Heart right ventricle (tissue), 16 donors: Measurements from ENCODE around the gene KPTN. TPM values are rescaled to one million over a fixed set of nuclear protein-coding genes. Genes with fewer than 3 reads are reported as not detected.

ENCODE experiments used
- ATAC-seq, 8 donors: fragments of 200-7000 bp; cut with Tn5 transposase; one replicate each; pipeline ENCODE4 v1.9.1; 2020; ENCODE audit warnings: mild to moderate bottlenecking in 8 of 8, moderate library complexity in 8 of 8, moderate number of reproducible peaks in 1 of 8
- DNase-seq, 2 donors: peaks; one replicate each; pipeline ENCODE4 v3.0.0-alpha.2; 2020
- H3K27ac ChIP-seq, 10 donors: fragments of 200-600 bp; sonication (generic) in 2 of 10; one replicate each; pipeline versions ENCODE4 v1.5.0 to v1.8.0; 2020 to 2022; ENCODE audit warnings: mild to moderate bottlenecking in 3 of 10
- H3K27me3 ChIP-seq, 7 donors: fragments of 200-600 bp; one replicate each; pipeline ENCODE4 v1.8.0; 2021 to 2022; ENCODE audit warnings: mild to moderate bottlenecking in 2 of 7
- H3K36me3 ChIP-seq, 9 donors: fragments of 200-600 bp; sonication (generic) in 1 of 9; one replicate each; pipeline versions ENCODE4 v1.5.0 to v1.8.0; 2020 to 2022; ENCODE audit warnings: mild to moderate bottlenecking in 2 of 9
- H3K4me1 ChIP-seq, 9 donors: fragments of 200-600 bp; sonication (generic) in 1 of 9; one replicate each; pipeline versions ENCODE4 v1.5.0 to v1.8.0; 2020 to 2022; ENCODE audit warnings: mild to moderate bottlenecking in 4 of 9
- H3K4me3 ChIP-seq, 10 donors: fragments of 200-600 bp; sonication (generic) in 2 of 10; one replicate each; pipeline versions ENCODE4 v1.5.0 to v1.8.0; 2020 to 2022; ENCODE audit warnings: mild to moderate bottlenecking in 7 of 10, moderate library complexity in 2 of 10
- H3K9me3 ChIP-seq, 11 donors: fragments of 200-600 bp in 10 of 11; sonication (generic) in 2 of 11; one replicate each; pipeline versions ENCODE4 v1.5.0 to v1.8.0; 2013 to 2022; ENCODE audit warnings: mild to moderate bottlenecking in 2 of 11, control low read depth in 1 of 11, moderate library complexity in 1 of 11
- WGBS, 2 donors: extraction: QIAGEN DNeasy Blood & Tissue Kit; methylation state at CpG; one replicate each; pipeline ENCODE4 v1.1.7; 2013; ENCODE audit warnings: inconsistent platforms in 1 of 2; 5-methylcytosine and 5-hydroxymethylcytosine counted together
- intact Hi-C, 10 donors: fragments of 100-400 bp; cut with DNase I; formaldehyde crosslinking; loops; one replicate each; pipeline versions ENCODE4 v1.11.1 to v1.14.2; 2022
- polyA plus RNA-seq, 2 donors: library from polyadenylated mRNA; stranded (reverse); fragments of 200-250 nt; gene quantifications; one replicate each; pipeline ENCODE4 v1.2.3, GENCODE V29; 2013
- total RNA-seq, 10 donors: library from RNA; stranded (reverse); fragmentation: NEBNext Ultra II Directional in 3 of 10; extraction: Animal tissue kit (Norgen Biotek cat#: 25700) in 3 of 10; gene quantifications; one replicate each; pipeline versions ENCODE4 v1.2.1 to v1.2.4, GENCODE V29; 2021 to 2023
- TF ChIP-seq, protein P1 (sequence below), 9 donors: fragments of 200-600 bp; sonication (generic) in 2 of 9; IDR thresholded peaks; one replicate each; pipeline versions ENCODE4 v1.5.0 to v1.8.0; 2021 to 2022; ENCODE audit warnings: antibody characterized with exemption in 9 of 9, mild to moderate bottlenecking in 5 of 9, moderate library complexity in 1 of 9
- donor health status: Arrhythmogenic right ventricular cardiomyopathy.
- donor health status: ischemic (EF 13 %, LVEDD 7.1; RV severe dilation, severe dysfunction).
- donor health status: healthy with polysubstance abuse.
- donor health status: DM: no; HTN: yes; CAD: no.
- donor health status: DM: no; HTN: no; CAD: no.
- donor health status: ischemic (EF 25% LVEDD 6.9; RV normal size, moderate dysfunction).
- donor health status: ischemic (EF 25% LVEDD 5.7; RV mildly dilated, moderate dysfunction).
- donor health status: healthy.
- donor health status: DM: yes; HTN: yes; CAD: no.
- donor health status: Ischemic cardiomyopathy.
- donor health status: ischemic (EF 35%, LVEDD 5.7; RV mildly dilated, moderate dysfunction).
- donor health status: nonischemic (EF 11% LVEDD 7.7; RV severe dilation, severe dysfunction).
- donor health status: DM: yes; HTN: yes; CAD: no.
- donor health status: PGD.
- donor health status: ischemic (EF 29% LVEDD 5.4; RV normal size, mild dysfunction).
- donor health status: nonischemic (EF 23%, LVEDD 6.1; RV moderate dilation, normal function).

KPTN gene
- total and polyA plus RNA-seq, 12 donors = 4.0 to 35.6 (median 9.0) TPM

- 2% methylated on average over 15 to 16 of the region's 16 CpGs for WGBS, 2 donors
- Histone ChIP-seq H3K9me3 (no peaks in the 10 kb centered on the region), H3K36me3 (no peaks in the 10 kb centered on the region), H3K27me3 (peaks cover 2 to 78% (median 57%) of the 10 kb centered on the region in 7 donors), H3K27ac (no peak overlapping the region), H3K4me3 (peak overlapping the region in 1 of 10 donors; percentile 5), H3K4me1 (peaks cover 0 to 12% (median 4%) of the 10 kb centered on the region in 9 donors)
- intact Hi-C loops = no loop called here
- DNase-seq (no peak), ATAC-seq (peak in 1 of 8 donors; percentile 9)
- TF ChIP-seq, protein P1, sequence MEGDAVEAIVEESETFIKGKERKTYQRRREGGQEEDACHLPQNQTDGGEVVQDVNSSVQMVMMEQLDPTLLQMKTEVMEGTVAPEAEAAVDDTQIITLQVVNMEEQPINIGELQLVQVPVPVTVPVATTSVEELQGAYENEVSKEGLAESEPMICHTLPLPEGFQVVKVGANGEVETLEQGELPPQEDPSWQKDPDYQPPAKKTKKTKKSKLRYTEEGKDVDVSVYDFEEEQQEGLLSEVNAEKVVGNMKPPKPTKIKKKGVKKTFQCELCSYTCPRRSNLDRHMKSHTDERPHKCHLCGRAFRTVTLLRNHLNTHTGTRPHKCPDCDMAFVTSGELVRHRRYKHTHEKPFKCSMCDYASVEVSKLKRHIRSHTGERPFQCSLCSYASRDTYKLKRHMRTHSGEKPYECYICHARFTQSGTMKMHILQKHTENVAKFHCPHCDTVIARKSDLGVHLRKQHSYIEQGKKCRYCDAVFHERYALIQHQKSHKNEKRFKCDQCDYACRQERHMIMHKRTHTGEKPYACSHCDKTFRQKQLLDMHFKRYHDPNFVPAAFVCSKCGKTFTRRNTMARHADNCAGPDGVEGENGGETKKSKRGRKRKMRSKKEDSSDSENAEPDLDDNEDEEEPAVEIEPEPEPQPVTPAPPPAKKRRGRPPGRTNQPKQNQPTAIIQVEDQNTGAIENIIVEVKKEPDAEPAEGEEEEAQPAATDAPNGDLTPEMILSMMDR (IDR thresholded peaks at IDR 0.05) = no peak
Measured at GRCh38 chr19:47471381-47471732, 12.7 kb downstream of the KPTN start.

DNA sequence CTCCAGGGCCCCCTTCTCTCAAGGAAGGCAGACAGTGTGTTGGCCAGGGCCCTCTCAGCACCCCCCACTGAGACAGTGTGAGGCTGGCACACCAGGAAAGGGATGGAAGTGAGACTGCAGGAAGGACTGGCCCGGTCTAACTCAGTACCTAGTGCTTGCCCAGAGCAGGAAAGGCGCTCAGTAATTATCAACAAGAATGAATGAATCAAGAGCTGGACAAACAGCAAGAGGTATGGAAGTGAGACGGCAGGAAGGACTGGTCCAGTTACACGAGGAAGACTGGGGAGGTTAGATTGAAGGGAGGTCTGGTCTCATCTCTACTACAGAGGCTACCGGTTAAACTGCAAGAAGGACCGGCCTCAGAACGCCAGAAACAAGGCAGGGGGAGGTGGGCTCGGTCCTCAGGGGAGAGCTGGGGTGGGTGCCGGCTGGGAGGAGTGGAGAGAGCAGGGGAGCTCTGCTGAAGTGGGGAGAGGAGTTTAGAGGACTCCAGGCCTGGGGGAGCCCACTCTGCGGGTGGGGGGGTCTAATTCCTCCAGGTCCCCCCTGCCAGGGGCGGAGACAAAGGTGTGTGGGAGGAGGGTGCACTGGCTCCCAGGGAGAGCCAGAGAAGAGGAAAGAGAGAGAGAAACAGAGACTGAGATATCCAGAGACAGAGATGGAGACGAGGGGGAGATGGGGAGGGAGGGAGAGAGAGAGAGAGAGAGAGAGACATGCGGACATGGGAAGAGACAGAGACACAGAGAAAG, 13.4 kb downstream of the KPTN start:
- DNase-seq (no peak), ATAC-seq (no peak)
- peaks cover 2 to 85% (median 58%) of the 10 kb centered on the region in 7 donors for H3K27me3 ChIP-seq
- intact Hi-C loops = no loop called here
- TF ChIP-seq, protein P1 (IDR thresholded peaks at IDR 0.05) = no peak
- H3K4me1 ChIP-seq = peaks cover 0 to 12% (median 4%) of the 10 kb centered on the region in 9 donors
- 25 to 30% methylated on average over 13 of the region's 13 CpGs for WGBS, 2 donors
- no peaks in the 10 kb centered on the region for H3K9me3 ChIP-seq
- no peak overlapping the region for H3K27ac ChIP-seq
- no peaks in the 10 kb centered on the region for H3K36me3 ChIP-seq
- no peak overlapping the region for H3K4me3 ChIP-seq

DNA sequence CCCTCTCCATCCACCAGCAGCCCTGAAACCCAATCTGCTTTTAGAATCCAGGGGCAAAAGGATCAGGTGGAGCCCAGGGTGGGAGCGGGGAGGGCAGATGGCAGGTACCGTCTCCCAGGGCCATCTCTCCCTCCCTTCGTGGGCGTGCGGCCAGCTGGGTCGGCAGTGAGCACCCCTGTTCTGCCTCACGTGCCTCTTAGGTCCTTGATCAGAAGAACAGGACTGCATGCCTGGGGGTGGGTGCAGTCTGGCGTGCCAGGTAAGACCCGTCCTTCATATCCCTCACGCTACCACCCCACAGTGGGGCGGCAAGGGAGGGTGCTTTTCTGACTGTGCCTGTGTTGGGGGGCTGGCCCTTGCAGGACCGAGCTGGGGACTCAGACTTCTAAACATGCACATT, 14.3 kb downstream of the KPTN start:
- 22 to 24% methylated on average over 11 to 12 of the region's 12 CpGs for WGBS, 2 donors
- Histone ChIP-seq H3K4me1 (peaks cover 0 to 12% (median 4%) of the 10 kb centered on the region in 9 donors), H3K27me3 (peaks cover 2 to 77% (median 58%) of the 10 kb centered on the region in 7 donors), H3K9me3 (no peaks in the 10 kb centered on the region), H3K27ac (no peak overlapping the region), H3K4me3 (no peak overlapping the region), H3K36me3 (no peaks in the 10 kb centered on the region)
- no peak for ATAC-seq
- TF ChIP-seq, protein P1 (IDR thresholded peaks at IDR 0.05) = no peak
- intact Hi-C loops = no loop called here
- no peak for DNase-seq

DNA sequence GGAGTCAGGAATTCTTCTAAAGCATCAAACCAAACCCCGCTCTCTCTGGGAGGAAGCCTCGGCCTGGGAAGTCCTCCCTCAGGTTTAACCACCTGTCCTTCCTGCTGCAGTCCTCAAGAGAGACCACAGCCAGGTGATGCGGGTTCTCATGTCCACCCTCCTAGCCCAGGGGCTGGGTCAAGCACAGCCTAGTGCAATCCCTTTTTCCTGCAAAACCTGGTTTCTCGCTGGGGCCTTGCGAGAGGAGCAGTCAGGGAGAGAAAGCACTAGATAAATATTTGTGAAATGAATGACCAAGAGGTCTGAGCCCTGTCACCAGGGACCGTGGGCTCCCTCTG, 14.7 kb downstream of the KPTN start:
- intact Hi-C loops = no loop called here
- Histone ChIP-seq H3K4me1 (peaks cover 0 to 12% (median 4%) of the 10 kb centered on the region in 9 donors), H3K36me3 (no peaks in the 10 kb centered on the region), H3K9me3 (no peaks in the 10 kb centered on the region), H3K27me3 (peaks cover 2 to 76% (median 58%) of the 10 kb centered on the region in 7 donors), H3K4me3 (no peak overlapping the region), H3K27ac (no peak overlapping the region)
- 19 to 22% methylated on average over 6 of the region's 6 CpGs for WGBS, 2 donors
- TF ChIP-seq, protein P1 (IDR thresholded peaks at IDR 0.05) = no peak
- DNase-seq (no peak), ATAC-seq (no peak)
